GM19468 (cell line): ENCODE results near the gene EYS.

ENCODE experiments used
- ATAC-seq: cut with Tn5 transposase; IDR thresholded peaks from one replicate; pipeline ENCODE4 v1.9.1; 2021; ENCODE audit warnings: mild to moderate bottlenecking, moderate library complexity, moderate number of reproducible peaks; ENCODE audit not compliant: unreplicated experiment; ENCODE audit errors: extremely low read depth

The EYS gene

GRCh38 chr6:64231928-64232327 is 1475.1 kb downstream of the EYS start:
- no peak for ATAC-seq

GRCh38 chr6:64230530-64230929 is 1476.5 kb downstream of the EYS start:
- ATAC-seq, result no peak

- no peak for ATAC-seq
Observed at GRCh38 chr6:64227863-64228262, 1479.2 kb downstream of the EYS start.

GRCh38 chr6:64225503-64225902 is 1481.5 kb downstream of the EYS start:
- ATAC-seq, result no peak

- no peak for ATAC-seq
Observed at GRCh38 chr6:64224819-64225218, 1482.2 kb downstream of the EYS start.

GRCh38 chr6:64221776-64222175 is 1485.2 kb downstream of the EYS start:
- no peak for ATAC-seq

- ATAC-seq, result no peak
Observed at GRCh38 chr6:64220801-64221200, 1486.2 kb downstream of the EYS start.

GRCh38 chr6:64217721-64218620 is 1489.1 kb downstream of the EYS start:
- ATAC-seq, result no peak

- ATAC-seq, result no peak
Observed at GRCh38 chr6:64214373-64214772, 1492.7 kb downstream of the EYS start.

GRCh38 chr6:64213697-64214096 is 1493.3 kb downstream of the EYS start:
- ATAC-seq, result no peak

GRCh38 chr6:64197246-64197645 is 1509.8 kb downstream of the EYS start:
- no peak for ATAC-seq

GRCh38 chr6:64186592-64186991 is 1520.4 kb downstream of the EYS start:
- no peak for ATAC-seq

- no peak for ATAC-seq
Observed at GRCh38 chr6:64185621-64186020, 1521.4 kb downstream of the EYS start.

GRCh38 chr6:64175296-64175695 is 1531.7 kb downstream of the EYS start:
- ATAC-seq, result no peak

GRCh38 chr6:64170316-64170715 is 1536.7 kb downstream of the EYS start:
- no peak for ATAC-seq

- ATAC-seq, result no peak
Observed at GRCh38 chr6:64160486-64160885, 1546.5 kb downstream of the EYS start.

GRCh38 chr6:64155063-64155462 is 1552.0 kb downstream of the EYS start:
- ATAC-seq, result no peak

GRCh38 chr6:64146876-64147275 is 1560.2 kb downstream of the EYS start:
- ATAC-seq, result no peak

GRCh38 chr6:64146094-64146493 is 1560.9 kb downstream of the EYS start:
- no peak for ATAC-seq

- no peak for ATAC-seq
Observed at GRCh38 chr6:64145658-64146057, 1561.4 kb downstream of the EYS start.

GRCh38 chr6:64143101-64143500 is 1563.9 kb downstream of the EYS start:
- ATAC-seq, result no peak

- no peak for ATAC-seq
Observed at GRCh38 chr6:64141680-64142079, 1565.3 kb downstream of the EYS start.
